NCI-H2029 treated with DMSO at 0.1 percent for 48 hours (cell line): ENCODE measurements around the gene PTPRD.

Source experiments
- DNase-seq: peaks from one replicate; lab custom pipeline; 2025; lab: John Stamatoyannopoulos, UW

The PTPRD gene

DNA sequence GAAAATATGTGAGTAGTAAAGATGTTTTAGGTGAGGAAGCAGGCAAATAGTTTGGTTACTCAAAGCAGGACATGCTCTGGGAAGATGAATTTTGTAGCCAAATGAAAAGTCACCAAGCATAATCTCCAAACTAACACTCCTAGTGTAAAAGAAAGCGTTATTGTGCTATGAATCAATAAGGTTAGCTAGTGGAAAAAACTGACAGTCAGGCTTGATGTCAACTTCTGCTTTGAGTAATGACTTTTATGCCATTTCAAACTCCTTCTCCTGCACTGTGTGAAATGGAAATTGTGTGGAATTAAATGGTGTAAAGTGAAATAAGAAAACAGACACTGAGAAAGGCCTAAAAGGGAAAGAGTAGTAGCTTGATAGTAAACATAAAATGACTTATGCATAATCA lies 2176.0 kb downstream of the PTPRD start:
- DNase-seq = no peak

DNA sequence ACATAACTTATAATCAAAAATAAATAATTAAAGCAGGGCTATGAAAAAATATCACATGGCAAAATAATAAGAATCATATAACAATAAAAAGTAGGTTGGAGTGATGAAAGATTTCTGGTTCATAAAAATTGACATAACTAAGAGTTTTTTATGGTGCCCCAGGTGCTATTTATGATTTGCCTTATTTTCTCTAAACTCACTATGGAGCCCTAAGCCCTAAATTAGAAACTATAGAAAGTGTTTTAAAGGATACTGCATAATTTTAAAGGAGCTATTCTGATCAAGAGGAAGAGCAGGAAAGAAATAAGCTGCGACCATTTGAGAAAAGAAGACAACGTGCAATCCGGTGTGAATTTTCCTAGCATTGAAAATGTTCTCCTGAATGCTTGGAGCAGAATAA lies 2178.2 kb downstream of the PTPRD start:
- DNase-seq = no peak

DNA sequence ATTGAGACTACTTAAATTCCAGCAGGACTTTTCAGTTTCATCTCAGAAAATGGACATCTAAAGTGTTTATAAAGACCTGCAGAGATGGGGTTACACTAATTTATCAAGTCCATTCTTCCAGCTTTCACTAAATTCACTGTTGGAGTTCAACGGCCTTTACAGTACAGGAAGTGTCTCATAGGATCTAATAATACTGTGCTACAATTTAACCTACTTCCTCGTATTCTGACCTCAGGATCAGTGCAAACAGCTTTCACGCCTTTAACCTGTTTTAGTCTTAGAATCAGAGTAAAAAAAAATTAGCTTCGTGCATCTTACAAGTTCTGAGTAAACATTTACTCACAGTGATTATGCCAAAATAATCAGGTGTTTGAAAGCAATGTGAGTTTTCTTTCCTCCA lies 2180.6 kb downstream of the PTPRD start:
- DNase-seq = no peak

DNA sequence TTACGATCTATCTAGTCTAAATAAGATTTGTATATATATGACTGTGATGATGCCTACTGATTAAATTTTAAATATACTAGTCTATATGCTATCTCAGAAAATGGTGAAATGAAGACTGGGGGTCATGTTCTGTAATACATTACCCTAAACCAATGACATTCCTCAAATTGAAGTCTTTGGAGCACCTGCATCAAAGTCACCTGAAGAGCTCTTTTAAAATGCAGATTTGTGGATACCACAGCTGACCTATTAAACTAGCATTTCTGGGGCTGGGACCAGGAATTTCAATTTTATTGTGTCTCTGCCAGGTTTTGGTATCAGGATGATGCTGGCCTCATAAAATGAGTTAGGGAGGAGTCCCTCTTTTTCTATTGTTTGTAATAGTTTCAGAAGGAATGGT lies 2181.3 kb downstream of the PTPRD start:
- DNase-seq = no peak

DNA sequence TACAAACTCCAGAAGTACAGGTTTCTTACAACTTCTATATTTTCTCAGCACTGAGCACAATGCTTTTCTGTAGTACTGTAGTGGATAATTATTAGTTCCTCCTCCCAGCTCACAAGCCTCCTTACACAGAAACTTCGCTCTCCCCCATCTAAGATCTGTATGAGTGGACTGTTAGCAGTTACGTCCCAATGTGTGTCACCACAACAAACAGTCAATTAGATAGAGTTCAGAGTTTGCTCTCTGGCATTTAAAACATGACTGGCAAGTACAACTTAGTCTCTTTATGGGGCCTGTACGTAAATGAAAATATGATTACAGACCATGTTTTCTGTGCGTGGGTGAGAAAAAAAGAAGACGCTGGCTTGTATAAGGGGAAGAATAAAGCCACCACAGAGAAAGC lies 2181.9 kb downstream of the PTPRD start:
- DNase-seq = no peak

DNA sequence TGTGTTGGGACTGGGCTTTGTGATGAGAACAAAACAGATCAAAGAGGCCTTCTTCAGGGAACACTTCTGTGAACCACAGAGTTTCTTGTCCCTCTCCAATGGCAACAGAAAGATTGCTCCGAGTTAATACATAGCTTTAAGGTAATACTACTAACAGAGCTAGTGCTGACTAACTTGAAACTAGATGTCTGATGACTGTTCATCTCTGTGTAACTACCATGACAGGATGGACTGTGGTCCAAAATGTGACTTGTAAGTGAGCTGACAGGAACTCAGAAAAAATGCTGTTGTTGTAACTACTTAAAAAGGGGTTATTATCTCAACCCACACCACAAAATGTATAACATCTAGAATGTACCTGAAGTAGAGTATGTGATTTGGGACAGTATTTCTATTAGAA lies 2183.0 kb downstream of the PTPRD start:
- DNase-seq = no peak

DNA sequence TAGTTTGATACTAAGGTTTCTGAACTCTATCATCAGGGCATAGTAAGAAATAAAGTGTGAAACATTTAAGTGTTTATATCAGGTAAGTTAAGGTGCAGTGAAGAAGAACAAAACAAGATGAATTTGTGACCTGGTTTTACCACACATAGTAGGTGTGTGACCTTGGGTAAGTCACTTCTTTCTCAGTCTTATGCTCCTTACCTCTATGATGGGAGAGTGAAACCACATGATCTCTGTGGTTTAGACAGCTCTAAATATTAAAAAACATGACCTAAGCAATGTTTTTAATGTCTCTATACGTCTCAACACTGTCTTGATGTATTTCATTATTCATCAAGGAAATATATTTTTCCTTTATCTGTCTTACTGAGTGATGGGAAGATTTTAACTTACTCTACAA lies 2183.6 kb downstream of the PTPRD start:
- no peak for DNase-seq

DNA sequence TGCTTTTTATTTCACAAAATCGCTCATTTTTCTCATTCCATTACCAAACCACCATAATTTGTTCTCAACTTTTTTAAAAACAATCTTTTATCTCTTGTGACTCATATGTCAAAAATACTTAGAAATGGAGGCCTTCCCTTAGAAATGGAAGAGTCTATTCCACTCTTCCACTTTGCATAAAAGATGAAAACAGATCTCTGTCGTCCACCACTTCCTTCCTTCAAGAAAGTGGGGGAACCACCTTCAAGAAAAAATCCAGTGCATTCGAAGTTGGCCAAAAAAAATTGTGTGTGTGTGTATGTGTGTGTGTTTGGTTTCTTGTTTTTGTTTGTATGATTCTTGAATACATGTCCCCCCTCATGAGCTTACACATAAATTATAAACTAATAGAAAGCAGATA lies 2184.4 kb downstream of the PTPRD start:
- DNase-seq = no peak

DNA sequence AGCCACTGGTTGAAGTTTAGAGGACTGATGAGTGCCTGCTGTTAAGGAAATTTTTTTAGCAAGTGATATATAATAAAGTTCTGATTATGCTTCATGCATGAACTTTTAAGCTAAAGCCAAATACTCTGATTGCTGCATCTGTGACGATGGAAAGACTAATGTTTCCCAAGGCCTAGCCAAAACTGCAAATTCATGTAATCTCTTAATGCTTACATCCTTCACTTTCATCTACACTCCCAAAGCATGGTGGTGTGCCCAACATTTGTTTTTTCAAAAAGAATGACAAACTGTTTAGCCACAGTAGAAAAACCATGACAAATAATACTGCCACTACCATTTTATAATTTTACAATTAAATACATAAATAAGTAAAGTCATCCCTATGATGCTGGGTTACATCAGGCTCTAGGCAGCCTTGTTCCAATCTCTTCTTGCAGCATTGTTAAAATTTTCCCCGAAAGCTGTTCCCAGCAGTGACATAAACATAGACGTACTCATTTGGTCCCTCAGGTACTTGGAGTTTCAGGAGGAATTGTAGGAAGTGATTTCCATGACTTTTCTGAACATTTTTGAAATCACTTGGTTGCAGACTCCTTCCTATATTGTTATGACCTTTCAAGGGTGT lies 2187.9 kb downstream of the PTPRD start:
- no peak for DNase-seq

DNA sequence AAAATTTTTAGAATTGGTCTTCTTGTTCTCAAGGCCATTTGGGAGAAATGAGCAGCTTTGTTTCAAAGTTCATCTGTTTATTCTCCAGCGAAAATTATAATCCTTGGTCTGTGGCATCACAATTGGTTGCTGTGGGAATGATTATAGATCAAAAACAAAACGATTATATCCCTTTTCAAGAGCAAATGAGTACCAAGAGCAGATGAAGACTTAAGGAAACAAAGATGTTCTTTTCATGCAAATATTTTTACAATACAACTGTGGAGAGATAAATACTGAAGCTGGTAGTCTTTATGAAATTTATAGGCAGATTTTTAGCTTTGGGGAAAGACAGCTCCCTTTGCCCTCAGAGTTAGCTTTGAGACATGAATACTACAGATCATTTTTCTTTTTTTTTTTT lies 2192.4 kb downstream of the PTPRD start:
- DNase-seq = no peak

DNA sequence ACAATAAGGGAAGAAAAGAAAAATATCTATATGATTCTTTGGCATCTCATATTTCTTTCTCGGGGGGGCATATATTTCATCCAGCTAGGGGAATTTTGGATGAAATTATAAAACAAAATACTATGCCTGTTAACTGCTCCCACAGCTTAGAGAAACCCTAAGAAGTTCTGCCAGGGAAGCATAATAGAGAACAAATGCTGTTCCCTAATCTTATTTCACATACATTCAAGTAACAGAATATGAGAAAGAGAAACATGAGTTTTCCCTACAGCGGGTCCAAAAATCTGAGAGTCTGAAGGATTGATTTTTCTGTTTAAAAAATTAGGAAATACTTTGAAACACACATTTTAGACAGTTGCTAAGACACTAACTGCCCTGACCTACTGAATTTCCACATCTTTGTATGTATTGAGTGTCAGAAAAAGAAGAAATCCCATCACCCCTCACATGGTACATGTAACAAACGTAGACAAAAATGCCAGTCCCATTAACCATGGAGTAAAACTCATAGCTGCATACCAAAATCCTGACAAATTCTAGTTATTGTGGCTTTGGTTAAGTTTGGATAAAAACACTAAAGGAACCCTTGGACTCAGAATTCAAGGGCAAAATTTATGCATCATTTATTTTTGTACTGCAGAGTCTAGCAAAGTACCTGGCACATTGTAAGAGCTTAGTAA lies 2193.1 kb downstream of the PTPRD start:
- no peak for DNase-seq

DNA sequence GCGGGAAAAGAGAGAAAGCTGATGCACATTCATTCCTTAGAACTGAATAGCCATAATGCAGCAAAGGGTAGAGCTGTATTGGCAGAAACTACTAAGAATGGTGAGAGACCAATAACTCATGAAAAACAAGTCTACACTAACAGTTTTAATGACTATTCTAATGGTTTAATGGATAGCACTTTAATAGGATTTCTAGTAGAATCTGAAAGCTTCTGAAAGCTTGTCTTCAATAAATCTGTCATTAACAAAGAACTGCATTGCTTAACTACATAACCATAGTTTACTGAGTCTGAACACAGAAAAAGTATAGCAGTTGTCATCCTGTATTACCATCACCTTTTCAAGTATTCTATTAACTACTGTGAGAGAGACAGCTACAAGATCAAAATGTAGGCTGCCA lies 2195.5 kb downstream of the PTPRD start:
- no peak for DNase-seq

DNA sequence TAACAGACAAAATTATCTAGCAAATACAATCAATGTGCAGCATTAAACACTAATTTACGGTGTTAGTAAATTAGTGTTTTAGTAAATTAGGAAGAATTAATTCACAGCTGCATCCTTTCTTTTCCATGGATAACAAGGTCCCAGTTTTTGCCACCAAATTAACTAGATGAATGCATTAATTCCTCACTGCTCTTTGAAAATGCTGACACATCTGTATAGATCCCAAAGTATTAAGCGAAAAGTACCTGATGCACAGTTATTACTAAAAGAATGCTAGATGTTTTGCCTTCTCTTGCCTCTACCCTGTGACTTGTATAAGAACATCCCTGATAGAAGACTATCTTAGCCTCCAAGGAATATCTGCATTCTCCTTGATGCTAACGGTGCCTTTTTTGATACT lies 2200.5 kb downstream of the PTPRD start:
- DNase-seq = no peak

DNA sequence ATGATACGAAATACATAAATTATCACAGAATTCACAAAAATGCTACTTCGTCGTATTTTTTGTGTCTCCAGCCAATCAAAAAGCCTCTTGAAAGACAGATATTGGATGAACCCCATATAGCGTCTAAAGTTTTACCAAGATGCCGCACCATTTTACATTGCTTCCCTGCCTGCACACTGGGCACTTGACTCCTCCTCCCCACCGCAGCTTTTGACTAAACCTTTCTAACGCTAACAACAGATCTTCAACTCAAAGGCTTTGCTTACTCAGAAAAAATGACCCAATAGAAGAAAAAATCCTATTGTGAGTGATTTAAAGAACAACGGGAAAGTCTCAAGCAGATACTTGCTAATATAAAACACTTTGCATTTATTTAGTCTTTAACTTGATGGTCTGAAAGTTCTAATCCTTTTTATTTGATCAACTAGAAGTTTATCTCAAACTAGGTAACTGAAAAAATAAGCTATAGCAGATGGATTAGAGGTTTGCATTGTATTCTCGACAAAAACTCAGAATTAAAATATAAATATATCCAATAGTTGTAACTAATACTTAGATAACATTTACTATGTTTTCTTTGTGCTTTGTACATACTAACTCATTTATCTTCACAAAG lies 2204.1 kb downstream of the PTPRD start:
- DNase-seq = no peak

DNA sequence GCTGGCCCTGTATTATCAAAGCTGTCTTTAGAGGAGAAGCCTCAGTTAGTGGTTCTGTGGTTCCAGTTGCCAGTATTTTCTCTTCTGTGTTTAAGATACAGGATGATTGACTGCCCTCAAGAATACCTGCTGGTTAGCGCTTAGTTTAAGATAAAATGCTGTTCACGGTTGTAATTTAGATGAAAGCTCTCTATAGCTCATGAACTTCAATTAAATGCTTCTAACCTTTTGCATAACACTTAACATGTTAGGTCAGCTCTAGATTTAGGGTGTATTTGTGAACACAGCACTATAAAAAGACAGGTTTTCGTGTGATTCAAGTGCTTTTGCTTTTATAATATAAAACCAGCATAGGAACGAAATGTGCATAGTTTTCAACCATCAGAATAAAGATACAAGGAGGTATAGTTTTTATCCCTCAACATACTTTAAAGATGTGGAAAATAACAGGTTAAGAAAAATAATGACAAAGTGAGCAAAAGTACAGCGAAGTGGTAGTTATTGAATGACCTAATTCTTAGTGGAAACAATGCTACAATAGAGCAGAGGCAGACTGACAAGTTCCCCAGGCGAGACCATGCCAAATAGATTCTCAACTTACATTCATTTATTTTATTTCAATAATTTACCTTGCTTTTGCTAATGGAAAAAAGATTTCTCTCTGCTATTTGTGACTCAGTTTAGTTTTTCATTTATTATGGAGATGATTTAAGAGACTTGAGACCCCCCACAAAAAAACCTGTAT lies 2210.7 kb downstream of the PTPRD start:
- DNase-seq = no peak

DNA sequence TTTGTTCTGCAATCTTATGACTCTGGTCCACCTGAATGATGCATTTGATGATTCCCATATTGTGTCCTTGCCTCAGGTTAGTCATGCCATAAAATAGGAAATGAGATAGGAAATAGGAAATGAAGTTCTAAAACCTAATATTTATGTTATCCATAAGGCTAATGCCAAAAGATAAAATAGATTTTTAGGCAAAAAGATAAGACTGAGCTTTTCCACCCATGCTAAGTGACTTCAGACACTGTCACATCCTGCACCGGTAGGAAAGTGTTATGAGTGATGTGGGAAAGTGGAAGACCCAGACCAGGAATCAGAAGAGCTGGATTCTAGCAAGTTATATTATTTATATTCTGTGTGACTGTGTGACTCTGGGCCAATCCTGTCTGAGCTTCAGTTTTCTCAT lies 2212.4 kb downstream of the PTPRD start:
- no peak for DNase-seq

DNA sequence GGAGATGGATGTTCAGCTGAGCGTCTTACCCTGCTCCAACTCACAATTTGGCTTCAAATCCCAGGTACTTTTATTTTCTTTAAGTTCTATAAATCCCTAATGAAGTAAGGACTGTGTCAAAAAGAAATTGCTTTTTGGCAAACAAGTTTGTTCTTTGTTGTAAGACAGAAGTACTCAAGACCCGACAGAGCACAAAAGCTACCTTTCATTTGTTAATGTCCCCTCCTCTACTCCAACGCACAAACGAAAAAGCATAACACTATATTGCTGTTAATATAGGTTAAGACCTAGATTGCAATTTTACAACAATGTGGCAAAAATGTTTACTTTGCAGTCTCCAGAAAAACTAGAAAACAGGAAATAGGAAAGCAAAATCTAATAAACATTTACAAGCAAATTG lies 2217.8 kb downstream of the PTPRD start:
- no peak for DNase-seq

DNA sequence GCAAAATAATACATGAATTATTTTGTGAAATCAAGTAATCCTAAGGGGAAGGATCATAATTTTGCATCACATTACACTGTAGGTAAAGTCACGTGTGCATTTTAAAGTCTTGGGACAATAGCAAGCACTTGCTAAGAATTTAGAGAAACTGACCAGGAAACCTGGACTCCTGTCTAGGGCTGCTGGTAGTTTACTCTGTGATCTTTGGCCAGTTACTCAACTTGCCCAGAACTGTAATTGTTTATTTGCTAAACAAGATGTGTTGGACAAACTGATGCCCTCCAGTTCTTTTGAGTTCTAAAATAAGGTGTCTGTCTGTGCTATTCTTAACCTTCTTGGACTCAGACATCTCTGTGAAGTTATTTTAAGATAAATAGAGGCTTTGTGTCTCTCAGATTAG lies 2218.5 kb downstream of the PTPRD start:
- no peak for DNase-seq

DNA sequence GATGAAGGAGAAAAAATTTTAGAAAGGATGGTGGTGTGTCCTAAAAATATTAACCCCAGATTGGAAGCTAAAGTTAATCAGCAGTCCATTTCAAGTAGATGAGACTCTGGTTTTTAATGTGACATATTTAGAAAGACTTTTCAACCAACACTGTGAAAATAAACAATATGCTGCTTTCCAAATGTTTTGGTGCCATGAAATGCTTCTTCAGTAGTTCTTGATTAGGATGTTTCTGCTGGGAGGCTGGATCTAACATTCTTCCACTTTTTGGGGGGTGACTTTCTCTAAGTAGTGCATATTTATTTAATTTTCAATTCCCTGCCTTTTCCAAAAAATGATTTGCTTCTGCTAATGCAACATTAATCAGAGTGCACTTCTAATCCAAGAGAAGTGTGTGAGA lies 2219.9 kb downstream of the PTPRD start:
- no peak for DNase-seq

DNA sequence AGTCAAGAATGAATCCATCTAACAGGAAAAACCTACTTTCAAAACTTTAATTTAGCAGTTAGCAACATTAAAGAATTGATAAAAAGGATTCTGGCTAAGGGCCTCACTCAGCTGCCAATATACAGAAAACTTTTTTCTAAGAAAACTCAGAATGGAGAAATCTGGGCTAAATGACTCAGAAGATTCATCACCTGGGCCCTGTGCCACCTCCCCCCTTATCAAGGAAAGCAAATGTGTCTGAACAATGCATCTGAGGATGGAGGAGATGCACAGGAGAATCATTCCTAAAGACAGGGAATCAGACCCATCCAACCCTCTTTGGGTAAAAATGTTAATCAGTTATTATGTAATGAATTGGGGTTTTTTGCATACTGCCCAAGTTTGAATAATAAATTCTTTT lies 2221.2 kb downstream of the PTPRD start:
- no peak for DNase-seq

DNA sequence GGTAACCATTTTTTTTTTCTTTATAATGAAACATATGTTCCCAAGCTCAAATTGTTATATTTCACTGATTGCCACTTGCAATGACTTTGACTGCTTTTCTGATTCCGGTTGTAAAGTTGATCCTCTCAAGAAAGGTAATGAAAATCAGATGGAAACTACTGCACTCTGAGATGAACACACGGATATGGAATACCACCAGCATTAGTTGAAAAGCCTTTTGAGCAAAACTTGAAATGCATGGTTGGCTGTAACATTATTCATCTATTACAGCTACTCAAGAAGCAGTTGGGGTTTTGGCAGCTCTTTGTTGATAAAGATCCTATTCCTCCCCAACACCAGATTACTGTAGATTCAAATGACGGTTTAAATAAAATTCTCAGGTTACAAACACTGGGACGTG lies 2221.7 kb downstream of the PTPRD start:
- DNase-seq = no peak

DNA sequence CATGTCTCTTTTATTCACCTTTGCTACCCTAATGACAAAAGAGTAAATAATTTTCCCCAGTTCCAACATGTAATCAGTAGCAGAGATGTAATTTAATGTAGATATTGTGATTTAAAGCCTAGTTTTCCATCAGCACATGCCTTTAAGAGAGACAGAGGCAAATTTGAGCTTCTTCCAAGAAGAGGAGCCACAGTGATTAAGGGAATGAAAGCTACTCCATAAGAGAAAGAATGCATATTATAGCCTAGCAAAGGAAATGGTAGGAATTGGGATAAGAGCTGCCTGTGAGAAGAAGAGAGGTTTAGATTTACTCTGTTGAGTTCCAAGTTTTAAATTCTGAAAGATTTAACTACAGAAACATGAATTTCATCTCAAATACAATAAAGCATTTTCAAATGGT lies 2222.2 kb downstream of the PTPRD start:
- no peak for DNase-seq

DNA sequence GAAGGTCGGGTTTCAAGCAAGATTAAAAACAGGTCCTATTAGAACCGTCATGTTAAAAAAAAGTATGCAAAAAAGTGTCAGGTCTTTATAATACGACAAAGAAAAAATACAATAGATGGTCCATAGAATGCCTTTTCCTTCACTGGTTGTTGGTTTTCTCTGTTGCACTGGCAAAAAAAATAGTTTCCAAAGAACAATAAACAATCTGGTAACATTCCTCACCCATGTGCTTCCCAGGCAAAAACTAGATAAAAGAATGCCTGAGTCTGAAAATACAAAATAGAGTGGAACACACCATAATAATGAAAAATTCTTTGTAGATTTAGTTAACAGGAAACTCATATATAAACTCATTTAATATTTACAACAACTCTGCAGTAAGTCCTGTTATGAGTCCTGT lies 2223.3 kb downstream of the PTPRD start:
- DNase-seq = no peak
